ENCODE results near the gene MAML2. TPM values are rescaled to one million over a fixed set of nuclear protein-coding genes. Genes with fewer than 3 reads are reported as not detected.

MAML2 gene
- total and polyA plus RNA-seq, 2 of the 13 experiments (the other 11 are each of a cell fraction or from before 2014, with no cell fraction given), result 2.3 to 25.9 TPM

DNA sequence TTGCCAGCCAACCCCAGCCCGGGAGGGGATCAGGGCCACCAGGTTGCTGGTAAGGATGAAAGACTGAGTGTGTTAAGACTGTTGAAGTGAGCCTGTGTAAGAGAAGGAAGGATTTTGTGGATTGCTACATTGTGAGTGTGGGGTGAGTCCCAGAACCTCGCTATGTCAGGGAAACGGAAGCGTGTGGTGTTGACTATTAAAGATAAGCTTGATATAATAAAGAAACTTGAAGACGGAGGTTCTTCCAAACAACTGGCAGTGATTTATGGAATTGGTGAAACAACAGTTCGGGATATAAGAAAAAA, 47.4 kb upstream of the MAML2 start (continued):
- no peak for TF ChIP-seq ZNF407 (CRISPR knock-in tag; IDR thresholded peaks at IDR 0.05; ENCODE audit: not compliant biosample characterization)
- TF ChIP-seq, protein P1, sequence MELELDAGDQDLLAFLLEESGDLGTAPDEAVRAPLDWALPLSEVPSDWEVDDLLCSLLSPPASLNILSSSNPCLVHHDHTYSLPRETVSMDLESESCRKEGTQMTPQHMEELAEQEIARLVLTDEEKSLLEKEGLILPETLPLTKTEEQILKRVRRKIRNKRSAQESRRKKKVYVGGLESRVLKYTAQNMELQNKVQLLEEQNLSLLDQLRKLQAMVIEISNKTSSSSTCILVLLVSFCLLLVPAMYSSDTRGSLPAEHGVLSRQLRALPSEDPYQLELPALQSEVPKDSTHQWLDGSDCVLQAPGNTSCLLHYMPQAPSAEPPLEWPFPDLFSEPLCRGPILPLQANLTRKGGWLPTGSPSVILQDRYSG (CRISPR knock-in tag; IDR thresholded peaks at IDR 0.05), result no peak
- TF ChIP-seq REXO4 (CRISPR knock-in tag; IDR thresholded peaks at IDR 0.05; ENCODE audit: borderline replicate concordance), result no peak
- no peak for TF ChIP-seq HOXA5 (CRISPR knock-in tag; IDR thresholded peaks at IDR 0.05)
- no peak for TF ChIP-seq MIXL1 (CRISPR knock-in tag; IDR thresholded peaks at IDR 0.05)
- no peak for TF ChIP-seq NCOA5 (CRISPR knock-in tag; IDR thresholded peaks at IDR 0.05)
- TF ChIP-seq ZNF646 (CRISPR knock-in tag; IDR thresholded peaks at IDR 0.05), result 0 out of 2 replicates have a peak, but pooled peaks have one; percentile 13
- TF ChIP-seq PRMT3 (CRISPR knock-in tag; IDR thresholded peaks at IDR 0.05; ENCODE audit: borderline replicate concordance, low read depth), result peak; percentile 79; the same call in 1 of the 2 replicates
- TF ChIP-seq ZNF280D (CRISPR knock-in tag; IDR thresholded peaks at IDR 0.05), result 0 out of 2 replicates have a peak, but pooled peaks have one; percentile 4
- TF ChIP-seq SNAPC2 (CRISPR knock-in tag; IDR thresholded peaks at IDR 0.05), result no peak
